Skeletal muscle satellite cell (primary cell): ENCODE measurements around the gene CFAP410.
"Not testable (repeated sequence)": the region's sequence is repeated elsewhere in the genome, so short reads cannot be mapped to it uniquely, and the experiment has no call there.

Source experiments
- H3K27me3 ChIP-seq: 2 replicates; pipeline ENCODE4 v1.7.0; 2013; ENCODE audit warnings: low read length; ENCODE audit not compliant: control insufficient read depth, insufficient read depth
- H3K36me3 ChIP-seq: 2 replicates; pipeline ENCODE4 v1.7.0; 2013; ENCODE audit warnings: mild to moderate bottlenecking, control low read depth, low read length; ENCODE audit not compliant: insufficient read depth
- H3K4me1 ChIP-seq: 2 replicates; pipeline ENCODE4 v1.7.0; 2013; ENCODE audit warnings: low read length; ENCODE audit not compliant: control insufficient read depth, insufficient read depth
- H3K4me2 ChIP-seq: 2 replicates; pipeline ENCODE4 v1.7.0; 2013; ENCODE audit warnings: mild to moderate bottlenecking, low read length
- H3K4me3 ChIP-seq: 2 replicates; pipeline ENCODE4 v1.7.0; 2013; ENCODE audit warnings: low read length
- H3K9ac ChIP-seq: 2 replicates; pipeline ENCODE4 v1.7.0; 2013; ENCODE audit warnings: mild to moderate bottlenecking, low read depth, low read length, moderate library complexity
- H3K9me3 ChIP-seq: replicated peaks from 2 replicates; pipeline ENCODE4 v1.7.0; 2013; ENCODE audit warnings: mild to moderate bottlenecking, control low read depth, low read length

The CFAP410 gene

GRCh38 chr21:44347911-44348451 lies 8.8 kb upstream of the CFAP410 start:
- H3K36me3 ChIP-seq = no peaks in the 10 kb centered on the region
- peaks cover 72% of the 10 kb centered on the region for H3K27me3 ChIP-seq
- H3K9me3 ChIP-seq = no peaks in the 10 kb centered on the region
- no peak overlapping the region for H3K4me3 ChIP-seq
- no peak overlapping the region for H3K4me2 ChIP-seq
- H3K4me1 ChIP-seq = no peaks in the 10 kb centered on the region
- no peak overlapping the region for H3K9ac ChIP-seq

- Histone ChIP-seq H3K4me2 (no peak overlapping the region), H3K4me3 (no peak overlapping the region), H3K9me3 (no peaks in the 10 kb centered on the region), H3K36me3 (no peaks in the 10 kb centered on the region), H3K27me3 (peaks cover 49% of the 10 kb centered on the region), H3K4me1 (no peaks in the 10 kb centered on the region), H3K9ac (no peak overlapping the region)
These were observed 6.3 kb upstream of the CFAP410 start for GRCh38 chr21:44345495-44345894.

GRCh38 chr21:44344541-44345183 lies 5.5 kb upstream of the CFAP410 start:
- no peak overlapping the region for H3K4me2 ChIP-seq
- peaks cover 45% of the 10 kb centered on the region for H3K27me3 ChIP-seq
- no peak overlapping the region for H3K9ac ChIP-seq
- no peak overlapping the region for H3K4me3 ChIP-seq
- H3K9me3 ChIP-seq = no peaks in the 10 kb centered on the region
- H3K4me1 ChIP-seq = peaks cover 3% of the 10 kb centered on the region
- H3K36me3 ChIP-seq = no peaks in the 10 kb centered on the region

GRCh38 chr21:44342981-44343380 lies 3.8 kb upstream of the CFAP410 start:
- not testable (repeated sequence) for H3K36me3 ChIP-seq, H3K4me1 ChIP-seq, H3K4me3 ChIP-seq, H3K9ac ChIP-seq, H3K4me2 ChIP-seq, H3K9me3 ChIP-seq
- peaks cover 29% of the 10 kb centered on the region for H3K27me3 ChIP-seq

GRCh38 chr21:44341726-44342458 lies 2.7 kb upstream of the CFAP410 start:
- not testable (repeated sequence) for H3K4me2 ChIP-seq, H3K36me3 ChIP-seq, H3K4me3 ChIP-seq, H3K9ac ChIP-seq, H3K9me3 ChIP-seq
- Histone ChIP-seq H3K4me1 (peaks cover 11% of the 10 kb centered on the region), H3K27me3 (peaks cover 20% of the 10 kb centered on the region)

- H3K9ac ChIP-seq = peak overlapping the region; percentile 53
- peaks cover 11% of the 10 kb centered on the region for H3K4me1 ChIP-seq
- H3K4me3 ChIP-seq = peak overlapping the region; percentile 68
- H3K9me3 ChIP-seq = no peaks in the 10 kb centered on the region
- no peaks in the 10 kb centered on the region for H3K27me3 ChIP-seq
- H3K36me3 ChIP-seq = peaks cover 11% of the 10 kb centered on the region
- H3K4me2 ChIP-seq = peak overlapping the region; percentile 87
These were observed 972 bp downstream of the CFAP410 start for GRCh38 chr21:44337941-44338895.

- H3K4me3 ChIP-seq = no peak overlapping the region
- no peaks in the 10 kb centered on the region for H3K27me3 ChIP-seq
- H3K36me3 ChIP-seq = peaks cover 11% of the 10 kb centered on the region
- no peak overlapping the region for H3K4me2 ChIP-seq
- H3K9ac ChIP-seq = no peak overlapping the region
- peaks cover 11% of the 10 kb centered on the region for H3K4me1 ChIP-seq
- H3K9me3 ChIP-seq = no peaks in the 10 kb centered on the region
These were observed 1.7 kb downstream of the CFAP410 start for GRCh38 chr21:44337449-44337848.

GRCh38 chr21:44335266-44336059 lies 3.7 kb downstream of the CFAP410 start:
- Histone ChIP-seq H3K9ac (no peak overlapping the region), H3K9me3 (no peaks in the 10 kb centered on the region), H3K4me2 (no peak overlapping the region)

GRCh38 chr21:44334329-44335030 lies 4.7 kb downstream of the CFAP410 start:
- Histone ChIP-seq H3K4me2 (no peak overlapping the region), H3K27me3 (no peaks in the 10 kb centered on the region), H3K9ac (no peak overlapping the region), H3K4me3 (no peak overlapping the region), H3K9me3 (no peaks in the 10 kb centered on the region), H3K36me3 (peaks cover 11% of the 10 kb centered on the region), H3K4me1 (peaks cover 7% of the 10 kb centered on the region)

More at GRCh38 chr21:44335266-44336059, 3.7 kb downstream of the CFAP410 start:
- Histone ChIP-seq H3K36me3 (peaks cover 11% of the 10 kb centered on the region), H3K4me3 (no peak overlapping the region), H3K4me1 (peaks cover 11% of the 10 kb centered on the region), H3K27me3 (no peaks in the 10 kb centered on the region)

- no peak overlapping the region for H3K9ac ChIP-seq
- H3K4me1 ChIP-seq = peaks cover 7% of the 10 kb centered on the region
- no peaks in the 10 kb centered on the region for H3K27me3 ChIP-seq
- H3K9me3 ChIP-seq = no peaks in the 10 kb centered on the region
- peaks cover 11% of the 10 kb centered on the region for H3K36me3 ChIP-seq
- H3K4me2 ChIP-seq = no peak overlapping the region
- H3K4me3 ChIP-seq = no peak overlapping the region
These were observed 5.5 kb downstream of the CFAP410 start for GRCh38 chr21:44333509-44334328.
